Esophagus muscularis mucosa (tissue), 4 donors: Measurements from ENCODE around the gene RBM28.

Experiments
- CTCF ChIP-seq, 3 experiments: fragments of 200-600 bp in 2 of 3; fragments of 450-650 bp in 1 of 3; sonication (generic) in 2 of 3; IDR thresholded peaks; one replicate each; pipeline ENCODE4 v1.5.1; 2017 to 2019; ENCODE audit warnings: antibody characterized with exemption in 3 of 3, mild to moderate bottlenecking in 2 of 3, moderate library complexity in 1 of 3
- EP300 ChIP-seq: sonication (generic); formaldehyde crosslinking; IDR thresholded peaks from one replicate; pipeline ENCODE4 v1.6.1; 2017; ENCODE audit warnings: antibody characterized with exemption
- POLR2A ChIP-seq: fragments of 450-650 bp; IDR thresholded peaks from one replicate; pipeline ENCODE4 v1.6.1; 2017; ENCODE audit warnings: antibody characterized with exemption, moderate library complexity, mild to moderate bottlenecking, low read depth
- POLR2AphosphoS5 ChIP-seq, 2 donors: sonication (generic); formaldehyde crosslinking; IDR thresholded peaks; one replicate each; pipeline ENCODE4 v1.6.1; 2017; ENCODE audit warnings: antibody characterized with exemption in 2 of 2

- TF ChIP-seq CTCF (IDR thresholded peaks at IDR 0.05), result no peak
- TF ChIP-seq POLR2AphosphoS5 (IDR thresholded peaks at IDR 0.05), result no peak
- no peak for TF ChIP-seq POLR2A
- no peak for TF ChIP-seq EP300
Observed at GRCh38 chr7:128353189-128353588, 9.5 kb upstream of the RBM28 start.
